HG03342 (cell line): ENCODE results near the gene CNIH2.
A peak's percentile ranks its signal among the peaks of the same experiment; 100 is the strongest.

Source experiments
- ATAC-seq: cut with Tn5 transposase; IDR thresholded peaks from one replicate; pipeline ENCODE4 v1.9.1; 2021; ENCODE audit warnings: mild to moderate bottlenecking, moderate library complexity; ENCODE audit not compliant: unreplicated experiment

Gene CNIH2

DNA sequence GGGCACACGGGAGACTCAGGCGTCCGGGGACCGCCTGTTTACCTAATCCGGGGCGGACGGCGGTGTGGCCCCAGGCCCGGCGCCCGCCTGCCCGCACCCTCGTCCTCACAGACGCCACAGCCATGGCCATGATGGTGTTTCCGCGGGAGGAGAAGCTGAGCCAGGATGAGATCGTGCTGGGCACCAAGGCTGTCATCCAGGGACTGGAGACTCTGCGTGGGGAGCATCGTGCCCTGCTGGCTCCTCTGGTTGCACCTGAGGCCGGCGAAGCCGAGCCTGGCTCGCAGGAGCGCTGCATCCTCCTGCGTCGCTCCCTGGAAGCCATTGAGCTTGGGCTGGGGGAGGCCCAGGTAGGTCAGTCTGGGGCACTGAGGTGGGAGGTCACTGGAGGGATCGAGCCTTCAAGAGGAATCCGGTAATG lies 19.5 kb upstream of the CNIH2 start:
- no peak for ATAC-seq

GRCh38 chr11:66259225-66259624 lies 18.8 kb upstream of the CNIH2 start:
- no peak for ATAC-seq

GRCh38 chr11:66259956-66260355 lies 18.0 kb upstream of the CNIH2 start:
- no peak for ATAC-seq

- ATAC-seq, result no peak
Measured at GRCh38 chr11:66261578-66261977, 16.4 kb upstream of the CNIH2 start.

DNA sequence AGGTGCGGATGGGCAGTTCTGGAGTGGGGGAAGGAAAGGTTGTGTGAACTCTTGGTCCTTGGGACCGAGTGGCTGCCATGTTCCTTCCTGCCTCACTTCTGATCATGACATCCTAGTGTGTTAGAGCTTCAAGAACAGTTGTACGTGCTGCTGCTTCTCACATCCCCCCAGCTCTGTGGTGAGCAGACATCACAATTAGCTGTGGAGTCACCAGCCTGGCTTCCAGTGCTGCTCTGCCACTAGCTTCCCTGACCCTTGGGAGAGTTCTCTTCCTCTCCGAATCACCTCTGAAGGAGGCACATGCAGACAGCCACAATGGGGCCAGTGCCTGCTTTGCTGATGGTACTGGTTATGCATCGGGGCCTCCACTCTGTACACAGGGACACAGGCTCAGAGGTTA lies 15.8 kb upstream of the CNIH2 start:
- no peak for ATAC-seq

- no peak for ATAC-seq
Measured at GRCh38 chr11:66262696-66263095, 15.3 kb upstream of the CNIH2 start.

- no peak for ATAC-seq
Measured at GRCh38 chr11:66263231-66263630, 14.7 kb upstream of the CNIH2 start.

GRCh38 chr11:66263785-66264184 lies 14.2 kb upstream of the CNIH2 start:
- ATAC-seq, result no peak

DNA sequence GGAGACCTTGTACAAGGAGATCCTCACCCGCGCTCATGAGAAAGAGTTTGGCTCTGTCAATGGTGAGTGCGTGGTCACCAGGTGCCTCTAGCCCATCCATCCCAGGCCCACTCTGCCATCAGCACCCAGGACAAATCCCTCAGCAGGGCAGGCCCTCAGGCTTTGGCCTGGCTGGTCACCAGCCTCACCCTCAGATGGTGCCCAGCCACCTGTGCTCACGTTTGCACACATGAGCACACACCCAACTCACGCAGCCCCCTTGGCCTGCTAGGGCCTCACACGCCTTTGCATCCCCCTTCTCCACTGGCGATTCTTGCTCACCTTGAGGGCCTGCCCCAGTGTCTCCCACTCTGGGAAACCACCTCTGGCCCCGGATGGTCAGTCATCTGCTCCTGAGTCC lies 13.6 kb upstream of the CNIH2 start:
- ATAC-seq, result no peak

DNA sequence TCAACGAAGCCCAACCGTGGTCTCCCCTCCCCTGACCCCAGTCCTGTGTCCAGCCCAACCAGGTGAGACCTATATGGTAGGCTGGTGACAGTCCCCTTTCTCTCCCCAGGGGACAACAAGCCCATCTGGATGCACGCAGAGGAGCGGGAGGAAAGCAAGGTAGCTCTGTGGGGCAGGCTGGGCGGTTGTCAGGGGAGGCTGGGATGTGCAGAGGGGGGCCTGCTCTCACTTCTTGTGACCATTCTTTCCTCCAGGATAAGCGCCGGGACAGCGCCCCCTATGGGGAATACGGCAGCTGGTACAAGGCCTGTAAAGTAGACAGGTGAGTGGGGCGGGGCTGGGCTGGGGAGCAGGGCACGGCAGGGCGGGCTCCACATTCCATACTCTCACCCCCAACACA lies 13.1 kb upstream of the CNIH2 start:
- no peak for ATAC-seq

DNA sequence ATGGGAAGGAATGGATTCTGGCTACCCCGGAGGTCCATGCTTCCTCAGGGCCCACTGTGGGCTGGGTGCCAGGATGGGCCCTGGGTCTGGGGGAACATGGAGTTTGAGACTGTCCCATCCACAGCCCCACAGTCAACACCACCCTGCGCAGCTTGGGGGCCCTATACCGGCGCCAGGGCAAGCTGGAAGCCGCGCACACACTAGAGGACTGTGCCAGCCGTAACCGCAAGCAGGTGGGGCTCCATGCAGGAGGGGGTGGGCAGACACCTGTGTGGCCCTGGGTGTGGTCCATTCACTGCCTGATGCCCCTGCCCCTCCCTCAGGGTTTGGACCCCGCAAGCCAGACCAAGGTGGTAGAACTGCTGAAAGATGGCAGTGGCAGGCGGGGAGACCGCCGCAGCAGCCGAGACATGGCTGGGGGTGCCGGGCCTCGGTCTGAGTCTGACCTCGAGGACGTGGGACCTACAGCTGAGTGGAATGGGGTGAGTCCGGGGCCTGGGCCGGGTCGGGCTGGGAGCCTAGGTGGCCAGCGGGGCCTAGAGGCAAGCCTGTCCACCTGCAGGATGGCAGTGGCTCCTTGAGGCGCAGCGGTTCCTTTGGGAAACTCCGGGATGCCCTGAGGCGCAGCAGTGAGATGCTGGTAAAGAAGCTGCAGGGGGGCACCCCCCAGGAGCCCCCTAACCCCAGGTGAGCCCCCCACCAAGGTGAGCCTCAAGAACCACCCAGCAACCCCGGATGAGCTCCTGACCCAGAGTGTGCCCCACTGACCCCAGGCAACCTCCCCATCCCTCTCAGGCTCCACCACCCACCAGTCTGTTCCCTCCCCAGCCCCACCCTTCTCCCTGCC lies 12.2 kb upstream of the CNIH2 start:
- no peak for ATAC-seq

- no peak for ATAC-seq
Measured at GRCh38 chr11:66266378-66267038, 11.5 kb upstream of the CNIH2 start.

DNA sequence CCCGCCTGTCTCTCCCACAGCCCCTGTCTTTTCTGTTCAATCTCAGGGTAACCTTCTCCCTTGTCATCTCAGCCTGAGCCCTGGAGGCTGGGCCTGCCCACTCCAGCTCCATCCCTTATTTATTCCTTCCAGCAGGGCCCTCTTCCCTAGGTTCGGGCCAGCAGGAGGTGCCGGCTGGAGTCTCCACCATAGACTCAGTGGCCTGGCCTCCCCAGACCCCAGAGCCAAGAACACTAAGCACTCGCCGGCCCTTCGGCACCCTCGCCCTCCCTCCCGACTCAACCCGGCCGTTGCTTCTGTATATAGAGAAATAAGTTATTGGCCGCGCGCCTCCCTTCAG lies 11.0 kb upstream of the CNIH2 start:
- ATAC-seq, result no peak

DNA sequence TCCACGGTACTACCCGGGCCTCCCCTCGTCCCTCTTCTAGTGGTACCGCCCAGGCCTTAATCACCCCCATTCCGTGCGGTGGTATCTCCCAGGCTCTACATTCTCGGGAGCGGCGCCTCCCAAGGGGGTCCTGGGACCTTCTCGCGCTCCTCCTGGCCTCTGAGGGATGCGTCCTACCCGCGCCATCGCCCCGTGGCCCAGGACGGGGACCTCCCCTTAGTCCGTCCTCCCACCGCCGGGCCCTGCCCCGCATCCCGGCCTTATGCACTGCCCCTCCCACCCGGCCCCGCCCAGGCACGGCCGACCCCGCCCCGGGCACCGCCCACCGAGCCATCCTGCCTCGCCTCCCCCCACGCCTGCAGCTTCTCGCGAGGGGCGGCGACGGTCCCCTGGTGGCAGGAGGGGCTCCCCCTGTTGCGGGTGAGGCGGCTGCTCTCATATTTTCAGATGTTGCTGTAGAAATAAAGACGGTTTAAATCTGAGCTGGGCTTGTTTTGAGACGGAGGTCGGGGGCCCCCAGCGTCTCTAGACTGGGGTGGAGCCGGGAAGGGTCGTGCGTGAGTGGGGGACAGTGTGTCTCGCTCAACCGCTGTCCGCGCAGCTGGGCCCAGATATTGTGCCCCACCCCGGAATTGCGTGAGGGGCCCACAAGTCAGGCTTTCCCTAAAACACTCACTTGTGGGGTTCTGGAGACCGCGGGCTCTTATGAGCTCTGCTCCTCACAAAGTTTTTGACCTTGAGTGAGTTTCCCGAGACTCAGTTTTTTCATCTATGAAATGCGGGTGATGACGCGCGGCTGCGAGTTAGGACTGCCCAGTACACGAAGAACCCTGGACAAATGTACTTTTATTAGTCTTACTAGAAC lies 10.4 kb upstream of the CNIH2 start:
- peak; percentile 43 for ATAC-seq

- ATAC-seq, result peak; percentile 72
Measured at GRCh38 chr11:66268244-66268951, 9.6 kb upstream of the CNIH2 start, which contains the start of gene RAB1B. TSS of gene RAB1B (plus strand) at chr11:66268639. CDS start at chr11:66268680, 41 bp downstream.

GRCh38 chr11:66268952-66269905 lies 8.7 kb upstream of the CNIH2 start:
- no peak for ATAC-seq

- no peak for ATAC-seq
Measured at GRCh38 chr11:66271816-66272215, 6.2 kb upstream of the CNIH2 start.

GRCh38 chr11:66272596-66272995 lies 5.4 kb upstream of the CNIH2 start:
- no peak for ATAC-seq

DNA sequence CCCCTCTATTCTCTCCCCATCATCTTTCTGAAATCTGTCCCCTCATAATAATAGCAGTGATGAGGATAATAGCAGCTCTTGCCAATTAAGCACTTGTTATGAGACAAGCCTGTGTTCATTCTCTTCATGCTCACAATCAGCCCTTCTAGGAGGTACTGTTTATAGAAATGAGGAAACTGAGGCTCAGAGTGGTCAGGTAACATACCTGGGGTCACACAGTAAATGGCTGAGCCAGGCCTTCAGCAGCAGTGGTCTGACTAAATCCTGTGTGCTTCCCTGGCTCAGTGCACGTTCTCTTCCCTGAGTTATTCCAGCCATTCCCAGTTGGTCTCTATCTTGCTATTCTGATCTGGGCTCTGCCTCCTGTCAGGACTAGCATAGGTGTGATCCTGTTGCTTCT lies 3.8 kb upstream of the CNIH2 start:
- no peak for ATAC-seq

DNA sequence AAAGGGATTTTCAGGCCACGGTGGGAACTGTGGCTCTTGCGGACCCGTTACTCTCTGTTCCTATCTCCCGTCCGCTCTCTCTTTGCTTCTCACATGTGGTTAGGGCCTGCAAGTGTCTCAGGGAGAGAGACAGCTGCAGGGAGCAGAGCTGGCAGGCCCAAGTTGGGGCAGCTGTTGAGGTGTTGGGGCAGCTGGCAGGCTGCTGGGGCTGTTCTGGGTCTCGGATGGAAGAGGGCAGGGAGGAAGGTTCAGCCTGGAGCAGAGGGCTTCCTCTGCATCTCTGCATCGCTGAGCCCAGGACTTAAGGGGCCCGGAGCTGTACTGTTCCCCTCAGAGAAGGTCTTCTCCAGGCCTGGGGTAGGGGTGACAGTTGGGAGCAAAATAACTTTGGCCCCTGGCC lies 2.6 kb upstream of the CNIH2 start:
- ATAC-seq, result no peak
